HG02759 (cell line): ENCODE data around the gene GZMB.
"Not testable (repeated sequence)": the region's sequence is repeated elsewhere in the genome, so short reads cannot be mapped to it uniquely, and the experiment has no call there.

ENCODE experiments used
- ATAC-seq: cut with Tn5 transposase; IDR thresholded peaks from one replicate; pipeline ENCODE4 v1.9.1; 2021; ENCODE audit warnings: mild to moderate bottlenecking, moderate library complexity; ENCODE audit not compliant: unreplicated experiment

The GZMB gene, protein sequence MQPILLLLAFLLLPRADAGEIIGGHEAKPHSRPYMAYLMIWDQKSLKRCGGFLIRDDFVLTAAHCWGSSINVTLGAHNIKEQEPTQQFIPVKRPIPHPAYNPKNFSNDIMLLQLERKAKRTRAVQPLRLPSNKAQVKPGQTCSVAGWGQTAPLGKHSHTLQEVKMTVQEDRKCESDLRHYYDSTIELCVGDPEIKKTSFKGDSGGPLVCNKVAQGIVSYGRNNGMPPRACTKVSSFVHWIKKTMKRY

GRCh38 chr14:24634158-24634557, at the start of gene GZMB:
TSS of gene GZMB (minus strand) at chr14:24634190. CDS start at chr14:24634160, 30 bp downstream.
- ATAC-seq = no peak

- ATAC-seq = no peak
Observed at GRCh38 chr14:24681056-24681455, 47.1 kb upstream of the GZMB start.

GRCh38 chr14:24680516-24680915, 46.5 kb upstream of the GZMB start:
- no peak for ATAC-seq

DNA sequence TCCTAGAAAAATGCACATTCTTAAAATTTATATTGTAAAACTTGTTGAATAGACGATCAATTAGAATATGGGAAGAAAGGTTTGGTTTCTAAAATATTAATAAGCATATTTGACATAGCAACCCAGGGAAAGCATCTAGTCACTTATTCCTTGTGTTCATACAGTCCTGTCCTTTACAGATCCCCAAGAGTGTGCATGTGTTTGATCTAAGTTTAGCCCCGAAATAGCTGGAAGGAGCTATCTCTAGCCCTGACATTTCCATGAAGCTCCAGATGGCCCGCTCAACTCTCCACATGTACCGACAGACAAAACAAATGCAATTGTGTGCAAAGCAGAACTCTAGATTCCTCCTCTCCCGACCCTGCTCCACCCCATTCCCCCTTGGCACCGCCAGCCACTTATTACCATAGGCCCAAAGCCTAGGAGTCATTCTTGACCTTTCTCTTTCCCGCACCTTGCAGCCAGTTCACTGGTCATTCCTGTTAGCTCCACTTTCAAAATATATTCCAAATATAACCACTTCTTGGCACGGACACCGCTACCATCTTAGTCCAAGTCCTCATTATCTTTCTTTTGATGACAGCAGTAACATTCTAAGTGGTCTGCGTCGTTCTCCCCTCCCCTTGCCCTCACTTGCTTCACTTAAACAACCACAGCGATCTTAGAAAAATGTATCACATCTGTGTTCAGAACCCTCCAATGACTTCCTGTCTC, 45.4 kb upstream of the GZMB start:
- ATAC-seq = no peak

GRCh38 chr14:24678801-24679247, 44.8 kb upstream of the GZMB start:
- ATAC-seq = peak; percentile 82

DNA sequence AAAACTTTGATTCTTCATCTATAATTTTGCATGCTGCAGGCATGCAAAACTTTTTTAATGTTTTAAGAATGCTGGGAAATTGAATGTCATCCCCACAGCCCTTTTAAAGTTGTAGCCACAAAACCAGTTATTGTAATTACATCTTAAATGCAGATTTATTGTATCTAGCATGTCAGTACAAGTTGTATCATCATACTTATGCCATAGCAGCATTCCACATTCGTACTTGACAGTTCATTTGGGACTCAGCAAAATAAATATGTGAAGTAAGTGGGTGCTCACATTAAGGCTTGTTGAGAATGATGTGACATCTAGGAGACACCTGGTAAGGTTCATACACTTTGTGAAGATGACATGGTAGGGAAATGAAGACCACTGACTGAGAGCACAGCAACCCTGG, 44.0 kb upstream of the GZMB start:
- ATAC-seq = no peak

DNA sequence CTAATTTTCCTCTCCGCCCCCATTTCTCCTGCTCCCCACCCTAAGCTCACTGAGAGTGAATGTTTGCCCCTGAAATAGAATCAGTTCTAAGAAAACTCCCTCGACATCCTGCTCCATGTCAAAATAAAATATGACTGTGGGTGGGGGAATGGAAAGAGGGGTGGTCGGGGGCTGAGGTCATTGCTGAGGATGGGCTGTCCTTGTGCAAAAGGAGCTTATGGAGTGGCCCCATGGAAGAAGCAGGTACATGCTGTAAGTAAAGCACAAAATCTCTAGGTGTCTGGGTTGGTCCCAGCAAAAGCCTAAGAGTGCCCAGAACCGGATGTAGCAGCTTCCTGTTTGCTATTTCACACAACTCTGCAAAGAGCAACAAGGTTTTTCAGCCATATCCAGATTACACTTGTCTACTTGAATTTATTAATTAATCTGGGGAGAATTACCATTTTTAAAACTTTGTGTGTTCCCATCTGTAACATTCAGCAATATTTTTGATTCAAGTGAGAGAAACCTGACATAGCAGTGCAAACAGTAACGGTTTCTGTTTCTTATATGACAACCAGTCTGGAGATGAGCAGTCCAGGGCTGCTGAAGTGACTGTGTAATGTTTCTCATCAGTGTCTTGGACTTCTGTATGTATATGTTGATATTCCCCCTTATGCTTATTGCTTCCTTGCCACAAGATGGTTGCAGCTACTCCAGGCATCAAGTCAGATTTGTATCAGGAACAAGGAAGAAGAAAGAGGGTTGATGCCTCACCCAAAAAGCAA, 40.4 kb upstream of the GZMB start:
- peak; percentile 53 for ATAC-seq

DNA sequence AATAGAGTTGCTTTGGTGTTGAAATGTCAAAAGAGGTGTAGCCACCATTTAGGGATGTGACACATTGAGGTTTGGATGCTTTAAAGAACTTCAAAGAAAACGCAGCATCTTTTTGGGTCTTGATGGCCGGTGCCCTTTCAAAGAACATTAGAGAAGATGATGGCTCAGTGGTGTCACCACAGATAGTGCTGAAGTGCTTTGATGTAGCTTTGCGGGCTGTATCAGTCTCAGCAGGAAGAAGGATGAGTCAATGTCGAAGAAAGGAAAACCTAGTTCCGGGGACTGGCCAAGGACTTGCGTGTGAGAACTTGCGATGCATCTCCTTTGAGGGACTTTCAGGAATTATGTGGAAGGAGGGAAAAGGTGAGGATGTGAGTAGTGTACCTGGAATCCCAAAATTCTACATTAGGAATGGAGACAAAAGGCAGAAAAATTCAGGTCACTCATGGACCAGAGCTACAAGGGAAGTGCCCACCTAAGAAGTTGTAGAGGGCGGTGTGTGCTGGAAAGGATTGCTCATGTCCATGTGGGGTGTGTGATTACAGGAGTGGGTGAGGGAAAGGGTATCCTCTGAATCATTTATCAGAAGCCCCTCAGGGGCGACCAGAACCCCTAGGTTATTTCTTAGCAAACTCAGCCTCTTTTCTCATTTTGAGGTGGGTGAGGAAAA, 39.7 kb upstream of the GZMB start:
- peak; percentile 64 for ATAC-seq

DNA sequence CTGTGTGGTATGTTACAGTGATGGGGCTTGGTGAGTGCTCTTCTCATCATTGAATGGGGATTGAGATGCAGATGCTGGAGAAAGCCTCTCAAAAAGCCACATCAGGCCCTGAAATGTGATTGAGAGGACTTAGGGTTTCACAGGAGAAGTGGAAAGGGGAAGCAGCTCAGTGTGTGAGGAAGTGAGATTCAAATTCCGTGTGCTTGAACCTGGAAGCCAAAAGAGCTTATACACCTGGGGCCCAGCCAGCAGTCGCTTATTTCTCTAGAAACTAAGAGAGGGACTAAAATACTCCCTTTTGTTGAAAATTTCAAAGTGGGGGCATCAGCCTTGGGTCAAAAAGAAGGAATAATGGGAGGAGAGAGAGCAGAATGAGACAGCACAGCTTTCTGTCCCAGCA, 39.1 kb upstream of the GZMB start:
- ATAC-seq = peak; percentile 60

GRCh38 chr14:24670594-24670993, 36.6 kb upstream of the GZMB start:
- no peak for ATAC-seq

DNA sequence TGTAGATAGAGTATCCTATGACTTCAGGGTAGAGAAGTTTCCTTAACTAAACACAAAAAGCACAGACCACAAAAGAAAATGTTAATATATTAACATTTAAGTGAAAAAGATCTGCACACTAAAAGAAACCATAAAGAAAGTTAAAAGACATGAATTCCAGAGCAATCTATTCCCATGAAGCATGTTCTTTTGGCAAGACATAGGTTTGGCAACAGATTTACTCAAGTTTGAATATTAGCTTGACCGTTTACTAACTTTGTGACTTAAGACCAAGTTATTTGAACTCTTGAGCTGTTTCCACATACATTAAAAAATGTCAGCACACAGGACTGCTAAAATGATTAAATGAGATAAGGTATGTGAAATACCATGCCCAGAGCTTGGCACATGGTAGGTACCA, 35.7 kb upstream of the GZMB start:
- no peak for ATAC-seq

DNA sequence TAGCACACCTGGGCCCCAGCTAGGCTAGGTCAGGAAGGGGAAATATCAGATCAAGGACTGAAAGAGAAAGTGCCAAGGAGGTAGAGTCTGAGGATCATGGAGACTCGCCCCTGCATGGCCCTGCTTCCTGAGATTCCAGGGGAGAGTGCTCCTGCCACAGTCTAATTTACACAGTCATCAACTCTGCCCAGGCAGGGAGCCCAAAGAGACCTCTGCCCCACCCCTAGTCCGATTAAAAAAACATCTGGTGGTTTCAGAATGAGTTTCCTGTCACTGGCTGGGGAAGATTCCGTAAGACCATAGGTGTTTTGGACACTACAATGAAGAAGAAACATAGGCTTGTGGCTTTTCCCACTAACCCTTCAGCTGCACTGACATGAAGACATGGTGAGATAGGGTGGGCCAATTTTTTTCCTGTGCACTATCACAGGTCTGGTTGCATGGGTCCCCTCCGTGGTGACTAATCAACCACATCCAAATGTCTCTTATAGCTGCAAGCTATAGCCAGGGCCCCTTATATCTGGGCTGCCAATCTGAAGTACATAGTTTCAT, 31.5 kb upstream of the GZMB start:
- peak; percentile 98 for ATAC-seq

GRCh38 chr14:24664366-24664765, 30.4 kb upstream of the GZMB start:
- ATAC-seq = no peak

- ATAC-seq = no peak
Observed at GRCh38 chr14:24662753-24663152, 28.8 kb upstream of the GZMB start.

GRCh38 chr14:24659916-24660570, 26.1 kb upstream of the GZMB start:
- no peak for ATAC-seq

DNA sequence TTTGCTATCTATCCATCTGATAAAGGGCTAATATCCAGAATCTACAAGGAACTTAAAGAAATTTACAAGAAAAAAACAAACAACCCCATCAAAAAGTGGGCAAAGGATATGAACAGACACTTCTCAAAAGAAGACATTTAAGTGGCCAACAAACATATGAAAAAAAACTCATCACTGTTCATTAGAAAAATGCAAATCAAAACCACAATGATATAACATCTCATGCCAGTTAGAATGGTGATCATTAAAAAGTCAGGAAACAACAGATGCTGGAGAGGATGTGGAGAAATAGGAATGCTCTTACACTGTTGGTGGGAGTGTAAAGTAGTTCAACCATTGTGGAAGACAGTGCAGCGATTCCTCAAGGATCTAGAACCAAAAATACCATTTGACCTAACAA, 14.4 kb upstream of the GZMB start:
- ATAC-seq = not testable (repeated sequence)

GRCh38 chr14:24639905-24640304, 5.9 kb upstream of the GZMB start:
- ATAC-seq = no peak

- no peak for ATAC-seq
Observed at GRCh38 chr14:24639270-24639669, 5.3 kb upstream of the GZMB start.

DNA sequence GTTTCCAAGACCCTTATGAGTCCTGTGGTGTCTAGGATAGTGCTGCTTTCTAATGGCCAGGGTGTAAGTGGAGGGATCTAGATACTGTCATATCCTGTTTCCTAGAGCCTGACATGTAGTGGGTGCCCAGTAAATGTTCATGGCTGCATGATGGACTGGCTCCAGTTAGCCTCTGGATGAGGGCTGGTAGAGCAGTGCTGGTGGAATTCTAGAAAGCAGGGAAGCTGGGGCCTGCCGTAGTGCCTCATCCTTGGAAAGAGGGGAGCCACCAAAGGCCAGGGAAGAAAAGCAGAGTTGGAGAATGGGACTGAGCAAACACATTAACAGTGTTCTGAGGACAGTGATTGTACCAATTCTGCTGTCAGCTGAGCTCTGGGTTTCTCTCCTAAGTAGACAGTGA, 637 bp downstream of the GZMB start:
- ATAC-seq = no peak

DNA sequence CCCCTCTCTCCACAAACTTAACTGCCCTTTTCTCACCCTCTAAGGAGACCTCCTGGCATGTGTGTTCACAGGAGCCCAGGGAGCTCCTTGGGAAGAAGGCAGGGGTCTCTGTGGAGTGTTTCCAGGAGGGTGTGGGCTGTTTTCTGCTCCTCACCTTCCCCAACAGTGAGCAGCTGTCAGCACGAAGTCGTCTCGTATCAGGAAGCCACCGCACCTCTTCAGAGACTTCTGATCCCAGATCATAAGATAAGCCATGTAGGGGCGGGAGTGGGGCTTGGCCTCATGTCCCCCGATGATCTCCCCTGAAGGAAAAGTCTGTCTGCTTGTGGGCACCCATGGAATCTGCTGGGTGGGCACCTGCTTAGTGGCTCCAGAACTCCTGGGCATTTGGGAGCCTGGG, 1.2 kb downstream of the GZMB start:
- no peak for ATAC-seq
